OCI-LY7 (cell line): ENCODE results near the gene TSC22D2. TPM values are rescaled to one million over a fixed set of nuclear protein-coding genes. Genes with fewer than 3 reads are reported as not detected.

Experiments used
- BruUV-seq: library from RNA; stranded (reverse); fragments of 400-500 nt; replicated peaks from 2 replicates; lab custom pipeline; 2021; lab: Mats Ljungman, UMichigan
- CTCF ChIA-PET: fragments of 300-600 bp; sonication (Branson Sonifier 250); formaldehyde crosslinking; loops from one replicate; lab custom pipeline; 2022; ENCODE audit warnings: antibody characterized with exemption; ENCODE audit not compliant: unreplicated experiment; lab: Charles Lee
- POLR2A ChIA-PET: fragments of 300-600 bp; sonication (Branson Sonifier 250); formaldehyde crosslinking; loops from one replicate; lab custom pipeline; 2022; ENCODE audit warnings: antibody characterized with exemption; lab: Charles Lee
- DNase-seq: peaks from one replicate; pipeline ENCODE4 v3.0.0-alpha.2; 2015; ENCODE audit warnings: low spot score
- H2AFZ ChIP-seq: fragments of 200-600 bp; sonication (generic), shearing (Covaris generic); 2 replicates; pipeline ENCODE4 v1.6.1; 2014; ENCODE audit warnings: mild to moderate bottlenecking, antibody characterized with exemption, low read length, moderate library complexity
- H3K27ac ChIP-seq: fragments of 200-600 bp; sonication (generic); 2 replicates; pipeline ENCODE4 v1.5.1; 2014; ENCODE audit warnings: mixed run types, low read depth, mild to moderate bottlenecking, moderate library complexity, low read length, inconsistent platforms; ENCODE audit not compliant: poor library complexity, severe bottlenecking
- H3K36me3 ChIP-seq: fragments of 200-600 bp; sonication (generic); 2 replicates; pipeline ENCODE4 v1.6.1; 2014; ENCODE audit warnings: mild to moderate bottlenecking, antibody characterized with exemption, low read length, moderate library complexity, mixed read lengths; ENCODE audit not compliant: insufficient read depth
- H3K4me1 ChIP-seq: fragments of 200-600 bp; sonication (generic); 2 replicates; pipeline ENCODE4 v1.5.1; 2014; ENCODE audit warnings: mild to moderate bottlenecking, low read length; ENCODE audit not compliant: insufficient read depth, poor library complexity, severe bottlenecking
- H3K4me2 ChIP-seq: fragments of 200-600 bp; sonication (generic); 2 replicates; pipeline ENCODE4 v1.6.1; 2014; ENCODE audit warnings: mild to moderate bottlenecking, low read length
- H3K4me3 ChIP-seq: fragments of 200-600 bp; sonication (generic); 2 replicates; pipeline ENCODE4 v1.5.1; 2014; ENCODE audit warnings: mild to moderate bottlenecking, low read depth, low read length; ENCODE audit not compliant: poor library complexity, severe bottlenecking
- H3K79me2 ChIP-seq: fragments of 200-600 bp; sonication (generic); 2 replicates; pipeline ENCODE4 v1.6.1; 2016; ENCODE audit warnings: low read depth, mild to moderate bottlenecking, low read length, moderate library complexity, mixed read lengths; ENCODE audit not compliant: insufficient read depth
- H3K9me2 ChIP-seq: fragments of 200-600 bp; sonication (generic); 2 replicates; pipeline ENCODE4 v1.6.1; 2016; ENCODE audit warnings: mild to moderate bottlenecking, low read length, mixed read lengths; ENCODE audit not compliant: insufficient read depth
- H3K9me3 ChIP-seq: fragments of 200-600 bp; sonication (generic); 2 replicates; pipeline ENCODE4 v1.6.1; 2014; ENCODE audit warnings: mild to moderate bottlenecking, mixed run types, low read length, mixed read lengths
- H4K20me1 ChIP-seq: fragments of 200-600 bp; sonication (generic); 2 replicates; pipeline ENCODE4 v1.6.1; 2014; ENCODE audit warnings: mild to moderate bottlenecking, antibody characterized with exemption, low read length, moderate library complexity, mixed read lengths; ENCODE audit not compliant: insufficient read depth
- EZH2phosphoT487 ChIP-seq: fragments of 200-600 bp; sonication (generic); IDR thresholded peaks from 2 replicates; pipeline ENCODE4 v1.6.1; 2018; ENCODE audit warnings: low read depth, borderline replicate concordance, mild to moderate bottlenecking, mixed run types, antibody characterized with exemption, low read length, moderate library complexity, mixed read lengths
- intact Hi-C: fragments of 100-400 bp; cut with micrococcal nuclease; formaldehyde crosslinking; loops from one replicate; pipeline ENCODE4 v1.10.0; 2022; ENCODE audit not compliant: unreplicated experiment
- total RNA-seq, 2 experiments: library from RNA; depleted of rRNA in 1 of 2; stranded (reverse); fragments of >200 nt in 1 of 2; shearing (Covaris generic) in 1 of 2; gene quantifications; 2 replicates each; pipeline ENCODE4 v1.2.3, GENCODE V29; 2014 to 2022
- TF ChIP-seq, protein P1 (sequence below): fragments of 200-600 bp; sonication (generic); conservative IDR thresholded peaks from 2 replicates; pipeline ENCODE4 v1.5.1; 2014; ENCODE audit warnings: mild to moderate bottlenecking, antibody characterized with exemption, low read length, moderate library complexity, mixed read lengths

The TSC22D2 gene
- total RNA-seq, 2 experiments from 2014 or later = 5.9 to 24.2 TPM

DNA sequence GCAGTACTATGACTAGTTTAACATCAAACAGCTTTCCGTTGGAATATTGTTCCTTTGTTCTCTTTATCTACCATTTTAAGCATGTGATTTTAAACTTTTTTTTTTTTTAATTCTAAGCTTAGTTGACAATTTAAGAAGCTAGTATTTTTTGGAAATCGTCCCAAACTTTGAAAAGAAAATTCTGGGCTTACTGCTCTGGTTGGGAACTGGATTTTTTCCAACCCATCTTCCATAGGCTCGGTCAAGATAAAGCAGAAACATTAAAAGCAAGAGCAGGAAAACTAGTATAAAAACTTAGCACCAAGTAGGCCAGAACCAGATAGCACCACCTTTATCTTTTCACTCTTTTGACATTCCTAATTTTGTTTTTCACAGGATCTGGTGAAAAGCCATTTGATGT is 49.9 kb downstream of the TSC22D2 start:
- H3K79me2 ChIP-seq = 0 out of 2 replicates have a peak, but pooled peaks cover 3% of the 10 kb centered on the region

DNA sequence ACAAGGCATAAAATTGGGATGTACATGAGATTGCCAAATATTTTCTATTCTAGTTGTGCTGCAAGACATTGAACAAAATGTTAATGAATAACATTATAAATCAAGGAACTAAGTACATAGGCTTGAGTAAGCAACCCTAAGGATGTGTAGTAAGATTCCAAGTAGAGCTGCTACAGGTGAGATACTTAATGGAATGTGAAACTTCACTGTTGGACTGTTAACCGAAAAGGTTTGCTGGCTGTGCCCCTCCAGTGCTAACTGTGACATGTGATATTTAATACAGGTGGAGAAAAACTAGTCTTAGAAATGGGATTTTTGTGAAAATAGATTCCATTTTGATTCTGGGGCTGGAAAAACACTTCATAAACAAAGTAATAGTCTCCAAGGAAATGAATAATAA is 52.4 kb downstream of the TSC22D2 start:
- Histone ChIP-seq H3K79me2 (0 out of 2 replicates have a peak, but pooled peaks cover 1% of the 10 kb centered on the region), H3K9me3 (no peaks in the 10 kb centered on the region), H3K4me3 (no peak overlapping the region), H3K36me3 (peaks cover 26% of the 10 kb centered on the region), H3K4me1 (no peaks in the 10 kb centered on the region), H3K27ac (no peak overlapping the region), H3K9me2 (no peaks in the 10 kb centered on the region), H4K20me1 (no peaks in the 10 kb centered on the region), H2AFZ (no peak overlapping the region), H3K4me2 (no peak overlapping the region)
- ChIA-PET POLR2A (interaction anchor here (1.9 kb wide), 1 partner anchor 26 kb away, joined by 4 read pairs; no protein-coding TSS in a partner anchor), CTCF (no interaction called here)
- DNase-seq = no peak
- intact Hi-C loops = no loop called here
- BruUV-seq = no TSS peak
- TF ChIP-seq, protein P1, sequence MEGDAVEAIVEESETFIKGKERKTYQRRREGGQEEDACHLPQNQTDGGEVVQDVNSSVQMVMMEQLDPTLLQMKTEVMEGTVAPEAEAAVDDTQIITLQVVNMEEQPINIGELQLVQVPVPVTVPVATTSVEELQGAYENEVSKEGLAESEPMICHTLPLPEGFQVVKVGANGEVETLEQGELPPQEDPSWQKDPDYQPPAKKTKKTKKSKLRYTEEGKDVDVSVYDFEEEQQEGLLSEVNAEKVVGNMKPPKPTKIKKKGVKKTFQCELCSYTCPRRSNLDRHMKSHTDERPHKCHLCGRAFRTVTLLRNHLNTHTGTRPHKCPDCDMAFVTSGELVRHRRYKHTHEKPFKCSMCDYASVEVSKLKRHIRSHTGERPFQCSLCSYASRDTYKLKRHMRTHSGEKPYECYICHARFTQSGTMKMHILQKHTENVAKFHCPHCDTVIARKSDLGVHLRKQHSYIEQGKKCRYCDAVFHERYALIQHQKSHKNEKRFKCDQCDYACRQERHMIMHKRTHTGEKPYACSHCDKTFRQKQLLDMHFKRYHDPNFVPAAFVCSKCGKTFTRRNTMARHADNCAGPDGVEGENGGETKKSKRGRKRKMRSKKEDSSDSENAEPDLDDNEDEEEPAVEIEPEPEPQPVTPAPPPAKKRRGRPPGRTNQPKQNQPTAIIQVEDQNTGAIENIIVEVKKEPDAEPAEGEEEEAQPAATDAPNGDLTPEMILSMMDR = no peak
- no peak for TF ChIP-seq EZH2phosphoT487

More for the DNA sequence above, 49.9 kb downstream of the TSC22D2 start:
- DNase-seq = no peak
- no peak overlapping the region for H2AFZ ChIP-seq
- H3K4me2 ChIP-seq = no peak overlapping the region
- no peak overlapping the region for H3K4me3 ChIP-seq
- H3K36me3 ChIP-seq = peaks cover 26% of the 10 kb centered on the region
- no TSS peak for BruUV-seq
- no peaks in the 10 kb centered on the region for H3K4me1 ChIP-seq
- no peak overlapping the region for H3K27ac ChIP-seq
- intact Hi-C loops = no loop called here
- TF ChIP-seq, protein P1 = no peak
- no peak for TF ChIP-seq EZH2phosphoT487
- 0 out of 2 replicates have a peak, but pooled peaks cover 8% of the 10 kb centered on the region for H4K20me1 ChIP-seq
- H3K9me2 ChIP-seq = no peaks in the 10 kb centered on the region
- CTCF ChIA-PET = no interaction called here
- H3K9me3 ChIP-seq = no peaks in the 10 kb centered on the region
- POLR2A ChIA-PET = interaction anchor here (0.6 to 1.1 kb wide), 3 partner anchors 32 to 186 kb away, joined by 3 read pairs; no protein-coding TSS in a partner anchor

DNA sequence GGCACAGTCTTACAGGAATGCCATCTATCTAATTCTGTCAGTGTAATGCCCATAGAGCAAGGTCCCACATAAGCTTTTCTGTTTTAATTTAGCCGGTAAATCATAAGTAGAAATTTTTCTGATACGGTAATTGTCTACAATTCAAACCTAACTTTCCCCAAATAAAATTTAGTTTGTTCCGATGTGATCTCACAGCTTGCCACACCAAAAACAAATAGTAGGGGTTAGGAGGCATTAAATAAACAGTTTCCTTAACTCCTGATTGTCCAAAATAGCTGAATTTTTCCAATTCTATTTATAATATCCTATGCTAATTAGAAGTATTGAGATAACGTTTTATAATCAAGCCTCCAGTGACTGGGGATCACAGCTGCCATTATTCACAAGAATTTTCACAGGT is 53.3 kb downstream of the TSC22D2 start:
- DNase-seq = no peak
- CTCF ChIA-PET = no interaction called here

More for the DNA sequence above, 53.3 kb downstream of the TSC22D2 start:
- Histone ChIP-seq H4K20me1 (no peaks in the 10 kb centered on the region), H3K36me3 (peaks cover 26% of the 10 kb centered on the region), H3K4me1 (no peaks in the 10 kb centered on the region), H3K4me3 (no peak overlapping the region), H3K27ac (no peak overlapping the region), H2AFZ (no peak overlapping the region), H3K9me3 (no peaks in the 10 kb centered on the region), H3K4me2 (no peak overlapping the region), H3K79me2 (no peaks in the 10 kb centered on the region), H3K9me2 (no peaks in the 10 kb centered on the region)
- intact Hi-C loops = no loop called here
- POLR2A ChIA-PET = interaction anchor here (0.5 to 1.9 kb wide), 3 partner anchors 8 to 204 kb away, joined by 3 to 5 read pairs (median 4); no protein-coding TSS in a partner anchor
- no TSS peak for BruUV-seq
- no peak for TF ChIP-seq EZH2phosphoT487
- TF ChIP-seq, protein P1 = no peak
